HG02678 (cell line): ENCODE measurements around the gene DPEP1.
"Not testable (repeated sequence)": the region's sequence is repeated elsewhere in the genome, so short reads cannot be mapped to it uniquely, and the experiment has no call there.

Source experiments
- ATAC-seq: cut with Tn5 transposase; IDR thresholded peaks from one replicate; pipeline ENCODE4 v1.9.1; 2021; ENCODE audit warnings: mild to moderate bottlenecking, moderate library complexity; ENCODE audit not compliant: unreplicated experiment

DPEP1 gene

GRCh38 chr16:89577055-89577759, 36.2 kb upstream of the DPEP1 start:
- ATAC-seq, result no peak

- ATAC-seq, result no peak
Measured at GRCh38 chr16:89579351-89579750, 34.1 kb upstream of the DPEP1 start.

- ATAC-seq, result no peak
Measured at GRCh38 chr16:89581045-89581695, 32.3 kb upstream of the DPEP1 start.

- ATAC-seq, result no peak
Measured at GRCh38 chr16:89581861-89582563, 31.4 kb upstream of the DPEP1 start.

- ATAC-seq, result no peak
Measured at GRCh38 chr16:89582614-89583196, 30.7 kb upstream of the DPEP1 start.

GRCh38 chr16:89583197-89583894, 30.1 kb upstream of the DPEP1 start:
- no peak for ATAC-seq

- ATAC-seq, result no peak
Measured at GRCh38 chr16:89583895-89584644, 29.4 kb upstream of the DPEP1 start.

- ATAC-seq, result no peak
Measured at GRCh38 chr16:89584768-89585549, 28.5 kb upstream of the DPEP1 start.

- no peak for ATAC-seq
Measured at GRCh38 chr16:89586218-89586617, 27.2 kb upstream of the DPEP1 start.

GRCh38 chr16:89586853-89587252, 26.6 kb upstream of the DPEP1 start:
- no peak for ATAC-seq

GRCh38 chr16:89587676-89588075, 25.8 kb upstream of the DPEP1 start:
- ATAC-seq, result not testable (repeated sequence)

GRCh38 chr16:89588413-89589109, 24.9 kb upstream of the DPEP1 start:
- ATAC-seq, result no peak

GRCh38 chr16:89589241-89589926, 24.1 kb upstream of the DPEP1 start:
- ATAC-seq, result no peak

GRCh38 chr16:89593841-89594240, 19.6 kb upstream of the DPEP1 start:
- no peak for ATAC-seq

GRCh38 chr16:89595330-89596060, 17.9 kb upstream of the DPEP1 start:
- no peak for ATAC-seq

GRCh38 chr16:89596061-89596689, 17.3 kb upstream of the DPEP1 start:
- no peak for ATAC-seq

- ATAC-seq, result no peak
Measured at GRCh38 chr16:89596957-89597649, 16.3 kb upstream of the DPEP1 start.
